ENCODE data around the gene TUNAR.

TUNAR gene

DNA sequence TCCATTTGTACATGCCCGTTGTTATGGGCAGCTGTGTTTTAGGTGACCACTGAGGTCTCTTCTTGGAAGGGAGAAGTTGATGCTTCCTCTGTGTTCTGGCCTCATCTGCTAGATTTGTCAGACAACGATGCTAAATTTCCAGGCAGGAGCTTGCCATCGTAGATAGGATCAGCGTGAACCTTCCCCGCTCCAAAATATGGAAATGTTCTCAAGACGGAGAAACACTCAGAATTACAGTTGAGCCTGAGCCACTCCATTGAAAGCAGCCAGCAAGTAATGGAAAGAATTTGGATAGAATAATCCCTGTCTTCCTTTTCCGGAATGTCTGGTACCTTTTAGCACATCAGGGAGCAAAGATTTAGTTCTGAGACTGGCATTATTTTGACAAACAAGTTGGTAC is 34.8 kb downstream of the TUNAR start:
- no peak overlapping the region for H3K4me3 ChIP-seq (ENCODE audit: low read depth, low read length)
- in situ Hi-C loops (cut with HindIII; ENCODE audit: low sequenced_read_pairs), result no loop called here
- TF ChIP-seq CTCF (IDR thresholded peaks at IDR 0.05; ENCODE audit: low read depth, low read length, missing control alignments), result no peak
- DNase-seq (ENCODE audit: low read depth), result no peak

- DNase-seq (ENCODE audit: low read depth), result no peak
- no peak for TF ChIP-seq CTCF (IDR thresholded peaks at IDR 0.05; ENCODE audit: low read depth, low read length, missing control alignments)
- no peak overlapping the region for H3K4me3 ChIP-seq (ENCODE audit: low read depth, low read length)
- in situ Hi-C loops (cut with HindIII; ENCODE audit: low sequenced_read_pairs), result no loop called here
Observed at GRCh38 chr14:95915330-95915729, 38.7 kb downstream of the TUNAR start.

GRCh38 chr14:95918466-95918865 is 41.8 kb downstream of the TUNAR start:
- no peak for TF ChIP-seq CTCF (IDR thresholded peaks at IDR 0.05; ENCODE audit: low read depth, low read length, missing control alignments)
- DNase-seq (ENCODE audit: low read depth), result no peak
- no peak overlapping the region for H3K4me3 ChIP-seq (ENCODE audit: low read depth, low read length)
- in situ Hi-C loops (cut with HindIII; ENCODE audit: low sequenced_read_pairs), result no loop called here

- in situ Hi-C loops (cut with HindIII; ENCODE audit: low sequenced_read_pairs), result no loop called here
- DNase-seq (ENCODE audit: low read depth), result no peak
- no peak for TF ChIP-seq CTCF (IDR thresholded peaks at IDR 0.05; ENCODE audit: low read depth, low read length, missing control alignments)
- H3K4me3 ChIP-seq (ENCODE audit: low read depth, low read length), result no peak overlapping the region
Observed at GRCh38 chr14:95920769-95921438, 44.3 kb downstream of the TUNAR start.

GRCh38 chr14:95922080-95922479 is 45.4 kb downstream of the TUNAR start:
- no peak for DNase-seq (ENCODE audit: low read depth)
- in situ Hi-C loops (cut with HindIII; ENCODE audit: low sequenced_read_pairs), result no loop called here
- no peak for TF ChIP-seq CTCF (IDR thresholded peaks at IDR 0.05; ENCODE audit: low read depth, low read length, missing control alignments)
- no peak overlapping the region for H3K4me3 ChIP-seq (ENCODE audit: low read depth, low read length)

GRCh38 chr14:95928751-95929150 is 52.1 kb downstream of the TUNAR start:
- no peak for TF ChIP-seq CTCF (IDR thresholded peaks at IDR 0.05; ENCODE audit: low read depth, low read length, missing control alignments)
- no peak for DNase-seq (ENCODE audit: low read depth)
- H3K4me3 ChIP-seq (ENCODE audit: low read depth, low read length), result no peak overlapping the region
- in situ Hi-C loops (cut with HindIII; ENCODE audit: low sequenced_read_pairs), result no loop called here
